HL-60 (cell line): Measurements from ENCODE around the gene KCNMA1.

Experiments used
- DNase-seq, 2 experiments: peaks; one replicate each; pipeline ENCODE4 v3.0.0-alpha.2; 2010 to 2020; ENCODE audit warnings: low read depth in 1 of 2, low spot score in 1 of 2
- H3K27ac ChIP-seq: fragments of 250-450 bp; sonication (Bioruptor Pico); replicated peaks from 2 replicates; pipeline ENCODE4 v1.5.1; 2020; ENCODE audit warnings: mild to moderate bottlenecking, moderate library complexity
- H3K27me3 ChIP-seq: fragments of 250-450 bp; sonication (Bioruptor Pico); 2 replicates; pipeline ENCODE4 v1.5.1; 2021; ENCODE audit warnings: mild to moderate bottlenecking, moderate library complexity; ENCODE audit not compliant: insufficient read depth, poor library complexity, severe bottlenecking
- H3K4me3 ChIP-seq: replicated peaks from 2 replicates; pipeline ENCODE4 v1.5.1; 2011; ENCODE audit warnings: mild to moderate bottlenecking, control low read depth, low read length; ENCODE audit not compliant: insufficient read depth
- CTCF ChIP-seq: IDR thresholded peaks from one replicate; pipeline ENCODE4 v1.5.1; 2011; ENCODE audit warnings: low read length, control low read depth, inconsistent platforms; ENCODE audit not compliant: insufficient read depth
- GABPA ChIP-seq: IDR thresholded peaks from 2 replicates; pipeline ENCODE4 v1.6.1; 2012; ENCODE audit warnings: low read depth
- POLR2AphosphoS5 ChIP-seq: IDR thresholded peaks from 2 replicates; pipeline ENCODE4 v1.6.1; 2012; ENCODE audit warnings: low read depth
- REST ChIP-seq: IDR thresholded peaks from 2 replicates; pipeline ENCODE4 v1.6.1; 2012; ENCODE audit warnings: low read depth; ENCODE audit not compliant: insufficient replicate concordance
- SPI1 ChIP-seq: IDR thresholded peaks from 2 replicates; pipeline ENCODE4 v1.6.1; 2012; ENCODE audit warnings: low read depth, mild to moderate bottlenecking, borderline replicate concordance

Gene KCNMA1

GRCh38 chr10:77062381-77062780 lies 575.2 kb downstream of the KCNMA1 start:
- Histone ChIP-seq H3K27ac (no peak overlapping the region), H3K27me3 (peaks cover 10% of the 10 kb centered on the region), H3K4me3 (no peak overlapping the region)
- no peak for TF ChIP-seq GABPA
- TF ChIP-seq SPI1: no peak
- no peak for TF ChIP-seq REST
- TF ChIP-seq POLR2AphosphoS5: no peak
- TF ChIP-seq CTCF: no peak
- no peak for DNase-seq

GRCh38 chr10:77060913-77061312 lies 576.7 kb downstream of the KCNMA1 start:
- DNase-seq: no peak
- peaks cover 15% of the 10 kb centered on the region for H3K27me3 ChIP-seq
- no peak overlapping the region for H3K27ac ChIP-seq
- H3K4me3 ChIP-seq: no peak overlapping the region
- TF ChIP-seq SPI1: no peak
- TF ChIP-seq GABPA: no peak
- no peak for TF ChIP-seq CTCF
- TF ChIP-seq REST: no peak
- TF ChIP-seq POLR2AphosphoS5: no peak

- Histone ChIP-seq H3K27me3 (peaks cover 12% of the 10 kb centered on the region), H3K27ac (no peak overlapping the region), H3K4me3 (no peak overlapping the region)
- TF ChIP-seq GABPA: no peak
- no peak for TF ChIP-seq CTCF
- TF ChIP-seq REST: no peak
- no peak for TF ChIP-seq SPI1
- TF ChIP-seq POLR2AphosphoS5: no peak
- no peak for DNase-seq
These were observed 581.0 kb downstream of the KCNMA1 start for GRCh38 chr10:77056650-77057049.
